HG02840 (cell line): ENCODE data around the gene RAD9B.
A peak's percentile ranks its signal among the peaks of the same experiment; 100 is the strongest.
"Not testable (repeated sequence)": the region's sequence is repeated elsewhere in the genome, so short reads cannot be mapped to it uniquely, and the experiment has no call there.

Source experiments
- ATAC-seq: cut with Tn5 transposase; IDR thresholded peaks from one replicate; pipeline ENCODE4 v1.9.1; 2021; ENCODE audit warnings: mild to moderate bottlenecking, moderate library complexity, moderate number of reproducible peaks; ENCODE audit not compliant: unreplicated experiment, low FRiP score

The RAD9B gene

GRCh38 chr12:110520876-110521712, 19.0 kb downstream of the RAD9B start:
- ATAC-seq, result not testable (repeated sequence)

GRCh38 chr12:110528277-110528839, 26.2 kb downstream of the RAD9B start:
- no peak for ATAC-seq

GRCh38 chr12:110530511-110530910, 28.4 kb downstream of the RAD9B start:
- ATAC-seq, result no peak

- ATAC-seq, result peak; percentile 72
Measured at GRCh38 chr12:110531741-110532333, 29.7 kb downstream of the RAD9B start.

GRCh38 chr12:110532644-110533043, 30.5 kb downstream of the RAD9B start:
- no peak for ATAC-seq

- no peak for ATAC-seq
Measured at GRCh38 chr12:110533607-110534006, 31.5 kb downstream of the RAD9B start.

GRCh38 chr12:110534811-110535210, 32.7 kb downstream of the RAD9B start:
- no peak for ATAC-seq

- ATAC-seq, result no peak
Measured at GRCh38 chr12:110536834-110537604, 34.9 kb downstream of the RAD9B start.

- no peak for ATAC-seq
Measured at GRCh38 chr12:110537605-110538409, 35.7 kb downstream of the RAD9B start.

- ATAC-seq, result no peak
Measured at GRCh38 chr12:110538869-110539622, 36.9 kb downstream of the RAD9B start.

GRCh38 chr12:110540048-110540447, 37.9 kb downstream of the RAD9B start:
- ATAC-seq, result no peak

- no peak for ATAC-seq
Measured at GRCh38 chr12:110543252-110543959, 41.3 kb downstream of the RAD9B start.

- no peak for ATAC-seq
Measured at GRCh38 chr12:110543965-110544364, 41.8 kb downstream of the RAD9B start.

GRCh38 chr12:110545259-110545658, 43.1 kb downstream of the RAD9B start:
- not testable (repeated sequence) for ATAC-seq

- ATAC-seq, result no peak
Measured at GRCh38 chr12:110545812-110546211, 43.7 kb downstream of the RAD9B start.

GRCh38 chr12:110546339-110546738, 44.2 kb downstream of the RAD9B start:
- no peak for ATAC-seq

GRCh38 chr12:110547090-110547489, 45.0 kb downstream of the RAD9B start:
- no peak for ATAC-seq

GRCh38 chr12:110548678-110549077, 46.5 kb downstream of the RAD9B start:
- ATAC-seq, result no peak

GRCh38 chr12:110549716-110550115, 47.6 kb downstream of the RAD9B start:
- ATAC-seq, result no peak
